ENCODE results near the gene MAD1L1.

Gene MAD1L1

DNA sequence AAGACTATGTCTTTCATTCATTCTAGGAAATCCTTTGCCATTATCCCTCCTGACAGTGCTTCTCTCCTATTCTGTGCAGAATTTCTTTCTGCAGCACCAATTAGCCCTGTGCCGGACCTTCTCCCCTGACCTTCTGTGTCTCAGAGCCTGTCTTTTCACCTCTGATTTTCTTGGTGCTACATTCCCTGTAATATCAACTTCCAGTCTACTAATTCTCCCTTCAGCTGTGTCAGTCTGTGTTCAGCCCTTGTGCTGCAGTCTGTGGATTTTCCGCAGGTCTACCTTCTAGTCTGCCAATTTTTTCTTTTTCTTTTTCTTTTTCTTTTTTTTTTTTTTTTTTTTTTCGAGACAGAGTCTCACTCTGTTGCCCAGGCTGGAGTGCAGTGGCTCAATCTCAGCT, 446.9 kb downstream of the MAD1L1 start:
- no peak for DNase-seq

DNA sequence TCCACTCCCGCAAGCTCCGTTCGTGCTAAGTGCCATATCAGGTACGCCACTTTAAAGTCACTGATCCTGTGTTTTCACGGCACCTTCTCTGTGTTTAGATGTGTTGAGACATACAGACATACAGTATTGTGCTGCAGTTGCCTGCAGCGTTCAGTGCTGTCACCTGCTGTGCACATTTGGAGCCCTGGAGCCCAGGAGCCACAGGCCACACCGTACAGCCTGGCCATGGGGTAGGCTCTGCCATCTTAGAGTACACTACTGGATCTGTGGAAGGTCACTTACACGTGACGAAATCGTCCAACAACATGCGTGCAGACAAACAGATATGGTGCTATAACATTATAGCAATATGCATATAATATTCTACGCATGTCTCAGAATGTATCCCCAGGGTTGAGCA, 451.4 kb downstream of the MAD1L1 start:
- DNase-seq: no peak

DNA sequence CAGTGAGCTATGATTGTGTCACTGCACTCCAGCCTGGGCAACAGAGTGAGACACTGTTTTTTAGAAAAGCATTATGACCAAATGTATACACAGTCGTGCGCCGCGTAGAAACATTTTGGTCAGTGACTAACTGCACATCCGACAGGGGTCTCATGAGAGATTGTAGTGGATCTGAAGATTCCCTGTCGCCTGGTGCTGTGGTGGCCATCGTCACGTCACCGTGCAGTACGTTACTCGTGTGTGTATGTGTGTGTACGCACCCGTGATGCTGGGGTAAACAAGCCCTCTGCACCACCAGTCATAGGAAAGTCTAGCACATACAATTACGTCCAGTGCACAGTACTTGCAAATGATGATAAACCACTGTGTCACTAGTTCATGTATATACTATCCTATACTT, 453.3 kb downstream of the MAD1L1 start:
- DNase-seq: no peak

DNA sequence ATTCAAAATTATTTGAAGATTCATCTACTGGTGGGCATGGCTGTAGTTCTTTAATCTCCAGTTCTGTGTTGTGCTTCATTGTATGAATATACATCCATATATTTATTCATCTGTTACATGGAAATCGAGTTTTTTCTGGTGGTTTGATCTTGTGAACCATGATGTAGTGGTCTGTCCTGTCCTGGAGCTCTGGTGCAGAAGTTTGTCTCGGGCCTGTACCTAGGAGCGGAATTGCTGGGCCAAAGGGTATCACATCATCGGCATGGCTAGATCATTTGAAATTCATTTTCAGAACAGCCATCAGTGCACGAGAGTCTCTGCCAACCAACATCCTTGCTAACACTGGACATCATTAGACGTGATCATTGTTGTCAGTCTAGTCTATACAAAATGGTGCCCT, 455.6 kb downstream of the MAD1L1 start:
- DNase-seq: no peak

DNA sequence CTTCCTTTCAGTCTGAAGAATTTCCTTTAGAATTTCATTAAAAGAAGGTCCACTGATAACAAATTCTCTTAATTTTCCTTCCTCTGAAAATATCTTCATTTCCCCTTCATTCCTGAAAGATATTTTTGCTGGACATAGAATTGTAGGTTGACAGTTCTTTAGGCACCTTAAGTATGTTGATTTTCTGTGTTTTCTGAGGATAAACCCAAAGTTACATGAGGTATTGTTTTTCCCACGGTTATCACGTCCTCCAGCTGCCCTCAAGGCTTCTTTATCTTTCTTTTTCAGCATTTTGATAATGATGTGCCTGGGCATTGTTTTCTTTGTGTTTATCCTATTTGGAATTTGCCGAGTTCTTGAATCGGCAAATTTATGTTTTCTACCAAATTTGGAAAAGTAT, 457.4 kb downstream of the MAD1L1 start:
- DNase-seq: no peak

DNA sequence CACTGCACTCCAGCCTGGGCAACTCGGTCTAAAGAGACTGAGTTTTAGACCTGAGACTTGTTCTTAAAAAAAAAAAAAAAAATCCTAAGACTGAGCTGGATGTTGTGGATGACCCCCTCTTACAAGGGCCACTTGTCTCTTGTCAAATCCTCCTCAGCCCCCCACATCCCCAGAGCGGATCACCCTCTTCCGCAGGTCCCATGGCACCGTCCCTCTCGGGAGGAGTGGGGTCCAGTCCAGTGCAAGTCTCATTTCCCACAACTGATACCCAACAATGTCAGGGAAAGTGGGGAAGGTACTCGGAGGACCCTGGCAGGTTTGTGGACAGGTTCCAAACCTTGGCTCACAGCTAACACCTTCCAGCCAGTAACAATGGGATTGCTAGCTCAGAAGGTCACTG, 462.4 kb downstream of the MAD1L1 start:
- DNase-seq: no peak

DNA sequence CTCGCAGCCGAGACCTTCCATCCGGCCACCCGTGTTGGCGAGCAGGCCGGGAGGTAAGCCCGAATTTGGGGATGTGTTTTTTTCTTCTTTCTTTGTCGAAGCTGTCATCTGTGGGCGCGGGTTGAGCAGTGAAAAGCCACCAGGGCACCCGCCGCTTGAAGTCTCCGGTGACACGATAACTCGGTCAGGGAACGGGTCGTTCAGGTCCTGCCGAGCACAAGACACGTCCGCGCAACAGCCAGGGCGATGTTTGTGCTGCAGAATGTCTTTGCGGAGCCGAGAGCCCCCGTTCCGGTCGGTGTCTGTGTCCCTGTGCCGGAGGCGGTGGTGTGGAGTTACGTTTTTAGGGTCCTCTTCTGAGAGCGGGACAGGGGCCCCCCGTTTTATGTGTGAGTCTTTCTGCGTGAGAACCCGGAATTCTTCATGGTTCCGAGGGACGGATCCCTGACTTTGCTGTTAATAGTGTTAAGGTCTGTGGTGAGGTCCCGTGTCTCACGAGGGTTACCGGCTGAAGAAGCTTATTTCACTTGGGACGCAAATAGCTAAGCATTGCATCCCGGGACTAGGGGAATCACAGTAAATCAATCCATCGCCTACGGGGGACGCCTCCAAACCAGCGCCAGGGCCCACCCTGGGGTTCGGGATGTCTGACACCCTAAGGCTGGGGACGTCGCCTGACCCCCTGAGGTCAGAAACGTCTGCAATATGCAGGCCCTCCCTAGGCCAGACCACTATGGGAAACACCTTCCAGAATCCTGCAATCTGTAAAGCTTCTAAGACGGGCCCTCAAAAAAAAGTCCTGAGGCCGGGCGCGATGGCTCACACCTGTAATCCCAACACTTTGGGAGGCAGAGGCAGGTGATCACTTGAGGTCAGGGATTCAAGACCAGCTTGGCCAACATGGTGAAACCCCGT, 463.2 kb downstream of the MAD1L1 start:
- no peak for DNase-seq

DNA sequence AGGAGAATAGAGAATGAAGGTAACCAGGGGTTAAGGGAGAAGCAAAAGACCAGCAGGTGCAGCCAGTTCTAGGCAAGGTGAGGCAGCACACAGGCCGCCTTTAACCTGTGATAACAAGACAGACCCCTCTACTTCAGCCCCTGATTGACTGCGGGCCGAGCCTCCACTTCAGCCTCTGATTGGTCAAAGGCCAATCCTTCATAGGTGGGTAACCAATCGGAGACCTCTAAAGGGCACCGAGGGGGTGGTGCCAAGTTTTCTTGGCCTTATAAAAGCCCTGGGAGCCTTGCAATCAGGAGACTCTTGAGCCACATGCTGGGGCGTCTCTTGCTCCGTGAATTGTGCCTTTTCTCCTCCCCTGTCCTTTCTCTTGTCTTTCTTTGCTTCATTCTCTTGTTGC, 463.9 kb downstream of the MAD1L1 start:
- no peak for DNase-seq

DNA sequence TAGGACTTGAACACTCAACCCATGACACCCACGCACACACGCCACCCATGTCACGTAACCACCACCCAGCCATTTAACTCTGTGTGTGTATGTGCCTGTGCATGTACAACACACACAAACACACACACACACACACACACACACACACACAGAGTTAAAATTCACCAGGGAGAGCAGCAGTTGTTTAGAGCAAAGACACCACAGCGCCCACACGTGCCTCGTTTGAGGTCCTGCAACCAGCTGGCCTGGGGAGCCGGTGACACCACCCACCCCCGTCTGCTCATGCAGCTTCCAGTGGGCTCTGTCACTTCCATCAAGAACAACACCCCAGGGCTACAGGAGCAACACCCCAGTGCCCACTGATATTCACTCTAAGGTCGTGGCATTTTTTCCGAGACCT, 465.2 kb downstream of the MAD1L1 start:
- no peak for DNase-seq

Data from NCI-H510A treated with DMSO at 0.1 percent for 48 hours (cell line).